SK-N-SH (cell line): ENCODE results near the gene CORO1A.

Source experiments
- CTCF ChIP-seq: fragments of 200-600 bp; sonication (generic); IDR thresholded peaks from 2 replicates; pipeline ENCODE4 v1.6.1; 2017; ENCODE audit warnings: antibody characterized with exemption, mild to moderate bottlenecking, moderate library complexity
- EP300 ChIP-seq, 2 experiments: IDR thresholded peaks; 2 replicates each; pipeline versions ENCODE4 v1.4.0 to v1.6.1; 2012; ENCODE audit warnings: borderline replicate concordance in 1 of 2, low read depth in 1 of 2, low read length in 1 of 2
- FOXJ3 ChIP-seq: sonication (generic); formaldehyde crosslinking; IDR thresholded peaks from 2 replicates; pipeline ENCODE4 v1.5.1; 2020; ENCODE audit warnings: mild to moderate bottlenecking, missing genetic modification reagents
- MAX ChIP-seq: IDR thresholded peaks from 2 replicates; pipeline ENCODE4 v1.4.0; 2012; ENCODE audit warnings: low read depth
- PBX3 ChIP-seq: IDR thresholded peaks from 2 replicates; pipeline ENCODE4; 2012
- RAD21 ChIP-seq: IDR thresholded peaks from 2 replicates; pipeline ENCODE4 v1.6.1; 2012; ENCODE audit warnings: mild to moderate bottlenecking, low read length
- RCOR1 ChIP-seq: fragments of 150-350 bp; IDR thresholded peaks from 2 replicates; pipeline ENCODE4 v1.6.1; 2017; ENCODE audit warnings: antibody characterized with exemption, low read length
- SMC3 ChIP-seq: IDR thresholded peaks from 2 replicates; pipeline ENCODE4 v1.6.1; 2012; ENCODE audit warnings: low read depth, low read length, improper control_type of control experiment
- TAF1 ChIP-seq: IDR thresholded peaks from 2 replicates; pipeline ENCODE4 v1.6.1; 2012; ENCODE audit warnings: low read depth, mild to moderate bottlenecking, low read length, moderate library complexity, borderline replicate concordance

- TF ChIP-seq CTCF (no peak), PBX3 (no peak), EP300 (IDR thresholded peaks at IDR 0.05; ENCODE audit: borderline replicate concordance in 1 of 2, low read depth in 1 of 2, low read length in 1 of 2) (no peak), RCOR1 (no peak), SMC3 (no peak), RAD21 (no peak), TAF1 (no peak), FOXJ3 (CRISPR knock-in tag) (no peak), MAX (no peak)
Measured at GRCh38 chr16:30179195-30179594, 4.2 kb upstream of the CORO1A start.
